Duodenal mucosa (tissue), 2 donors: ENCODE data around the gene SCAF8.

Experiments
- H3K27ac ChIP-seq: one replicate; pipeline ENCODE4 v1.7.0; 2013; ENCODE audit warnings: low read depth, low read length
- H3K27me3 ChIP-seq, 2 donors: one replicate each; pipeline ENCODE4 v1.7.0; 2013; ENCODE audit warnings: low read length in 2 of 2, control low read depth in 1 of 2; ENCODE audit not compliant: insufficient read depth in 2 of 2, control insufficient read depth in 1 of 2
- H3K36me3 ChIP-seq, 2 donors: one replicate each; pipeline ENCODE4 v1.7.0; 2013; ENCODE audit warnings: low read length in 2 of 2, control low read depth in 1 of 2; ENCODE audit not compliant: insufficient read depth in 2 of 2, control insufficient read depth in 1 of 2
- H3K4me1 ChIP-seq, 2 donors: one replicate each; pipeline ENCODE4 v1.7.0; 2013; ENCODE audit warnings: low read length in 2 of 2, control low read depth in 1 of 2; ENCODE audit not compliant: insufficient read depth in 2 of 2, control insufficient read depth in 1 of 2
- H3K4me3 ChIP-seq, 2 donors: one replicate each; pipeline ENCODE4 v1.7.0; 2013; ENCODE audit warnings: low read length in 2 of 2, low read depth in 1 of 2
- H3K9ac ChIP-seq, 2 donors: one replicate each; pipeline ENCODE4 v1.7.0; 2013; ENCODE audit warnings: low read length in 2 of 2, low read depth in 1 of 2
- H3K9me3 ChIP-seq, 2 donors: one replicate each; pipeline ENCODE4 v1.7.0; 2013; ENCODE audit warnings: low read length in 2 of 2, control low read depth in 1 of 2; ENCODE audit not compliant: control insufficient read depth in 1 of 2

The SCAF8 gene

GRCh38 chr6:154852687-154853086 lies 119.5 kb downstream of the SCAF8 start:
- H3K9me3 ChIP-seq = no peaks in the 10 kb centered on the region
- H3K27ac ChIP-seq = no peak overlapping the region
- H3K9ac ChIP-seq = no peak overlapping the region
- H3K36me3 ChIP-seq = peaks cover 6 to 7% of the 10 kb centered on the region in 2 donors
- no peaks in the 10 kb centered on the region for H3K27me3 ChIP-seq
- H3K4me3 ChIP-seq = no peak overlapping the region
- H3K4me1 ChIP-seq = no peaks in the 10 kb centered on the region

DNA sequence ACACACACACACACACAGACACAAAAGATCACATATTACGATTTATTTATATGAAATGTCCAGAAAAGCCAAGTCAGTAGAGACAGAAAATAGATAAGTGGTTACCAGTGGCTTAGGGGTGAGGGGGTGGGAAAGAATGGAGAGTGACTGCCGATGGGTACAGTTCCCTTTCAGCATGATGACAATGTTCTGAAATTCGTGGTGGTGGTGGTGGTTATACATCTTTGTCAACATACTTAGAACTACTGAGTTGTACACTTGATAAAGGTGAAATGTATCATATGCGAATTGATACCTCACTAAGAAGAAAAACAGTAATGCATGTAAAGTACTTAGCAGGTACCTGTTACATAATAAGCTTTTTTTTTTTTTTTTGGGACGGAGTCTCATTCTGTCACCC lies 124.3 kb downstream of the SCAF8 start:
- Histone ChIP-seq H3K27me3 (no peaks in the 10 kb centered on the region), H3K9me3 (no peaks in the 10 kb centered on the region), H3K4me1 (no peaks in the 10 kb centered on the region), H3K9ac (no peak overlapping the region), H3K36me3 (peaks cover 0 to 9% of the 10 kb centered on the region in 2 donors), H3K4me3 (no peak overlapping the region), H3K27ac (no peak overlapping the region)

DNA sequence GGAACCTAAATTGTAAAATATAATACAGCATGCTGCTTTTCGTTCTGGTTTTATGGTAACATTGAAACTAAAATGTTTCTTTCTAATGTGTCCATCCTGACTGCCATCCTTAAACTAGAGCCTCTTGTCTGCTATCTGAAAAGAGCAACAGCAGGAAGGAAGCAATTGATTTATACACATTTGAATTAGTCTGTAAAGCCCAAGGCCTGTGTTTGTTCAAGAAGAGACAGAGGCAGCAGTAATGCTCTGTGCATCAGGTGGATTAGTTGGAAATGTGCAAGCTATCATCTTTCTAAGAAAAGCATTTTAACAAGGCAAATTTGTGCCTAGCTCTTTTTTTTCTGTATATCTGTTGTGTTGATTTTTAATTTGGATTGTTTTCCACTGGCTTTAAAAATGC lies 128.6 kb downstream of the SCAF8 start:
- H3K36me3 ChIP-seq = peaks cover 0 to 4% of the 10 kb centered on the region in 2 donors
- H3K27ac ChIP-seq = no peak overlapping the region
- no peaks in the 10 kb centered on the region for H3K27me3 ChIP-seq
- no peak overlapping the region for H3K4me3 ChIP-seq
- H3K9ac ChIP-seq = no peak overlapping the region
- no peaks in the 10 kb centered on the region for H3K9me3 ChIP-seq
- H3K4me1 ChIP-seq = peaks cover 0 to 9% of the 10 kb centered on the region in 2 donors

DNA sequence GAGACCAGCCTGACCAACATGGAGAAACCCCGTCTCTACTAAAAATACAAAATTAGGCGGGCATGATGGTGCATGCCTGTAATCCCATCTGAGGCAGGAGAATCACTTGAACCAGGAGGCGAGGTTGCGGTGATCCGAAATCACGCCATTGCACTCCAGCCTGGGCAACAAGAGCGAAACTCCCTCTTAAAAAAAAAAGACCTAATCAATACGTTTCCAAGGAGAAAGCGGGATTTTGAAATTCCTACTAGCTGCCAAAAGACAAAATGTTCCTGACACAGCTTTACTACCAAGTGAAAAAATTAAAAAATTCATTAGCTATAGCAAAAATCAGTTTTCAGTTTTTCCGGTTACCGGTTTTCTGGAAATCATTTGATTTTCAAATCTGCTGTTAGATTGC lies 129.3 kb downstream of the SCAF8 start:
- no peaks in the 10 kb centered on the region for H3K27me3 ChIP-seq

GRCh38 chr6:154864066-154864430 lies 130.8 kb downstream of the SCAF8 start:
- H3K27me3 ChIP-seq = no peaks in the 10 kb centered on the region
- H3K27ac ChIP-seq = no peak overlapping the region
- no peak overlapping the region for H3K4me3 ChIP-seq
- H3K9ac ChIP-seq = no peak overlapping the region
- H3K36me3 ChIP-seq = peaks cover 0 to 4% of the 10 kb centered on the region in 2 donors
- peaks cover 0 to 9% of the 10 kb centered on the region in 2 donors for H3K4me1 ChIP-seq
- H3K9me3 ChIP-seq = no peaks in the 10 kb centered on the region

More for the DNA sequence above, 129.3 kb downstream of the SCAF8 start:
- Histone ChIP-seq H3K4me3 (no peak overlapping the region), H3K36me3 (peaks cover 0 to 4% of the 10 kb centered on the region in 2 donors), H3K27ac (no peak overlapping the region), H3K9ac (no peak overlapping the region), H3K4me1 (peaks cover 0 to 9% of the 10 kb centered on the region in 2 donors), H3K9me3 (no peaks in the 10 kb centered on the region)

DNA sequence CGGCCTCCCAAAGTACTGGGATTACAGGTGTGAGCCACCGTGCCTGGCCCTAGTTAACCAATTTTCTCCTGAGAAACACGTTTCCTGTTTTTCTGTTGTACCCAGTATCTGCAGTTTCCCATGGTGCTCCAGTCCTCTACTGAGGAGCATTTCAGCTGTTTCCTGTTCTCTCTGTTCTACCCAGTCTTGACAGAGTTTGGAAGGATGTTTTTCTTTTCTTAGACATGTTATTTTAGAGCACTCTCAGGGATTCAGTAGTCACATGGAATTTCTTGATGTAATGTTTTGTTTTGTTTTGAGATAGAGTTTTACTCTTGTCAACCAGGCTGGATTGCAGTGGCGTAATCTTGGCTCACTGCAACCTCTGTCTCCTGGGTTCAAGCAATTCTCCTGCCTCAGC lies 132.1 kb downstream of the SCAF8 start:
- Histone ChIP-seq H3K27ac (no peak overlapping the region), H3K9me3 (no peaks in the 10 kb centered on the region), H3K4me3 (no peak overlapping the region), H3K9ac (no peak overlapping the region), H3K4me1 (peaks cover 0 to 9% of the 10 kb centered on the region in 2 donors), H3K36me3 (peaks cover 0 to 4% of the 10 kb centered on the region in 2 donors), H3K27me3 (no peaks in the 10 kb centered on the region)

GRCh38 chr6:154868143-154868594 lies 135.0 kb downstream of the SCAF8 start:
- H3K4me1 ChIP-seq = peaks cover 0 to 7% of the 10 kb centered on the region in 2 donors
- no peaks in the 10 kb centered on the region for H3K27me3 ChIP-seq
- H3K27ac ChIP-seq = no peak overlapping the region
- peaks cover 0 to 2% of the 10 kb centered on the region in 2 donors for H3K36me3 ChIP-seq
- no peaks in the 10 kb centered on the region for H3K9me3 ChIP-seq
- H3K4me3 ChIP-seq = no peak overlapping the region
- no peak overlapping the region for H3K9ac ChIP-seq

DNA sequence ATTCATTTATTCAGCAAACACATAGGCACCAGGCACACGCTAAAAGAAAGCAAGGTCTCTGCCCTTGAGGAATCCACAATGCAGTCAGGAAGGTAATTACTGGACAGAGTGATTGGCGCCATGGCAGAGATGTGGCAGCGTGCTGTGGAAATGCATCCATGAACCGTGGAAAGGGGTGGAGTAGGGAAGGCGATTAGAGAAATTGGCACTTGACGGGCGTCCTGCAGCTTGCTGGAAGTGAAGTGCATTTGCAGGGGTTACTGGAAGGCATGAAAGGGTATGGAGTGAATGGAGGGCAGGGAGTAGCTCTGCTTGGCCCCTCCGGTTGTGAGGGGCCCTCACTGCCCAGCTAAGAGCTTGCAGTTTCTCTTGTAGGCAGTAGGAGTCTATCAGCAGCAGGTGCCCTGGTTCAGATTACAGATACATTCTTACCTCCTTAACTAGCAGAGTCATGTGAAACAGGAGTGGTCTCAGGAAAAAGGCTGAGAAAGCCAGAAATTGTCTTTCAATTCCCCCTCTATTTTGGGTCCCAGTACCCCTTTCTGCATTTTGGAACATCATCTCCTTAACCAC lies 139.4 kb downstream of the SCAF8 start:
- H3K27ac ChIP-seq = no peak overlapping the region
- no peaks in the 10 kb centered on the region for H3K9me3 ChIP-seq
- H3K27me3 ChIP-seq = no peaks in the 10 kb centered on the region
- H3K36me3 ChIP-seq = peaks cover 0 to 2% of the 10 kb centered on the region in 2 donors
- no peak overlapping the region for H3K4me3 ChIP-seq
- H3K9ac ChIP-seq = no peak overlapping the region
- no peaks in the 10 kb centered on the region for H3K4me1 ChIP-seq

GRCh38 chr6:154873546-154873945 lies 140.3 kb downstream of the SCAF8 start:
- no peak overlapping the region for H3K4me3 ChIP-seq
- peaks cover 0 to 2% of the 10 kb centered on the region in 2 donors for H3K36me3 ChIP-seq
- no peaks in the 10 kb centered on the region for H3K4me1 ChIP-seq
- H3K27ac ChIP-seq = no peak overlapping the region
- H3K27me3 ChIP-seq = no peaks in the 10 kb centered on the region
- no peaks in the 10 kb centered on the region for H3K9me3 ChIP-seq
- no peak overlapping the region for H3K9ac ChIP-seq

- no peak overlapping the region for H3K4me3 ChIP-seq
- peaks cover 2 to 5% of the 10 kb centered on the region in 2 donors for H3K36me3 ChIP-seq
- no peak overlapping the region for H3K27ac ChIP-seq
- H3K4me1 ChIP-seq = no peaks in the 10 kb centered on the region
- no peak overlapping the region for H3K9ac ChIP-seq
- H3K27me3 ChIP-seq = no peaks in the 10 kb centered on the region
- H3K9me3 ChIP-seq = no peaks in the 10 kb centered on the region
Measured at GRCh38 chr6:154874773-154875592, 141.8 kb downstream of the SCAF8 start.
